Endothelial cell of umbilical vein (primary cell): ENCODE measurements around the gene PGLYRP4. TPM values are rescaled to one million over a fixed set of nuclear protein-coding genes. Genes with fewer than 3 reads are reported as not detected.

Experiments
- BruUV-seq: library from RNA; stranded (reverse); fragments of 400-500 nt; replicated peaks from 2 replicates; lab custom pipeline; 2021; lab: Mats Ljungman, UMichigan
- CTCF ChIA-PET: fragments of 300-600, 350-600 bp; sonication (Branson Sonifier 250); formaldehyde crosslinking; loops from one replicate; lab custom pipeline; 2021; ENCODE audit warnings: antibody characterized with exemption, inconsistent platforms; lab: Charles Lee
- POLR2A ChIA-PET: fragments of 300-600, 350-600 bp; sonication (Branson Sonifier 250); formaldehyde crosslinking; loops from one replicate; lab custom pipeline; 2021; ENCODE audit warnings: antibody characterized with exemption, inconsistent platforms; lab: Charles Lee
- DNase-seq: peaks from one replicate; pipeline ENCODE4 v3.0.0-alpha.2; 2011; ENCODE audit warnings: low read depth, low spot score
- FAIRE-seq: peaks from 2 replicates; lab custom pipeline; 2011; peaks lifted over from hg19 to GRCh38; lab: Jason Lieb, UNC
- H2AFZ ChIP-seq: 2 replicates; pipeline ENCODE4 v1.6.0; 2012; ENCODE audit warnings: low read depth, low read length, control low read depth, inconsistent platforms
- H3K27ac ChIP-seq: 2 replicates; pipeline ENCODE4 v1.5.1; 2011; ENCODE audit warnings: low read depth, mild to moderate bottlenecking, control low read depth, low read length, moderate library complexity; ENCODE audit not compliant: insufficient read depth
- H3K27me3 ChIP-seq, 2 experiments: 2 replicates each; pipeline versions ENCODE4 v1.6.0 to v1.6.1; 2011; ENCODE audit warnings: low read length in 2 of 2, mixed read lengths in 1 of 2; ENCODE audit not compliant: control insufficient read depth in 2 of 2, insufficient read depth in 2 of 2
- H3K36me3 ChIP-seq, 2 experiments: 2 replicates in 1 of 2; 3 replicates in 1 of 2; pipeline ENCODE4 v1.5.1; 2011; ENCODE audit warnings: low read length in 2 of 2, mild to moderate bottlenecking in 1 of 2, moderate library complexity in 1 of 2; ENCODE audit not compliant: control insufficient read depth in 2 of 2, insufficient read depth in 2 of 2; ENCODE audit errors: extremely low read depth in 1 of 2
- H3K4me1 ChIP-seq: 3 replicates; pipeline ENCODE4 v1.5.1; 2011; ENCODE audit warnings: mild to moderate bottlenecking, low read length; ENCODE audit not compliant: control insufficient read depth, insufficient read depth; ENCODE audit errors: extremely low read depth
- H3K4me2 ChIP-seq: 2 replicates; pipeline ENCODE4 v1.6.1; 2011; ENCODE audit warnings: low read length, control low read depth, mixed read lengths; ENCODE audit not compliant: insufficient read depth
- H3K4me3 ChIP-seq, 3 experiments: fragments of 200-600 bp in 1 of 3; sonication (generic), shearing (Covaris generic) in 1 of 3; replicated peaks in 1 of 3; 2 replicates each; pipeline ENCODE4 v1.5.1; 2011 to 2016; ENCODE audit warnings: control low read depth in 3 of 3, low read length in 3 of 3, mild to moderate bottlenecking in 2 of 3, inconsistent platforms in 1 of 3, low read depth in 1 of 3, moderate library complexity in 1 of 3; ENCODE audit not compliant: insufficient read depth in 1 of 3
- H3K79me2 ChIP-seq: 2 replicates; pipeline ENCODE4 v1.6.0; 2012; ENCODE audit warnings: low read length, inconsistent platforms; ENCODE audit not compliant: control insufficient read depth, insufficient read depth
- H3K9ac ChIP-seq: replicated peaks from 2 replicates; pipeline ENCODE3; 2011; ENCODE audit warnings: low read length, control low read depth; ENCODE audit not compliant: insufficient read depth; ENCODE audit errors: extremely low read depth
- H3K9me1 ChIP-seq: replicated peaks from 3 replicates; pipeline ENCODE4 v1.6.0; 2011; ENCODE audit warnings: mild to moderate bottlenecking, low read length; ENCODE audit not compliant: control insufficient read depth, insufficient read depth; ENCODE audit errors: extremely low read depth
- H3K9me3 ChIP-seq: replicated peaks from 2 replicates; pipeline ENCODE4 v1.5.1; 2012; ENCODE audit warnings: low read length, inconsistent platforms; ENCODE audit not compliant: control insufficient read depth, insufficient read depth
- H4K20me1 ChIP-seq: replicated peaks from 2 replicates; pipeline ENCODE3; 2011; ENCODE audit warnings: mild to moderate bottlenecking, low read length; ENCODE audit not compliant: control insufficient read depth, insufficient read depth; ENCODE audit errors: extremely low read depth
- EZH2 ChIP-seq: IDR thresholded peaks from 2 replicates; pipeline ENCODE4 v1.6.1; 2012; ENCODE audit warnings: borderline replicate concordance, low read depth, mild to moderate bottlenecking, moderate library complexity, low read length, inconsistent platforms; ENCODE audit not compliant: severe bottlenecking
- FOS ChIP-seq: IDR thresholded peaks from 2 replicates; pipeline ENCODE4 v1.6.1; 2011; ENCODE audit warnings: mild to moderate bottlenecking, low read length, moderate library complexity, borderline replicate concordance; ENCODE audit not compliant: insufficient read depth
- GATA2 ChIP-seq: IDR thresholded peaks from 2 replicates; pipeline ENCODE4 v1.7.0; 2011; ENCODE audit warnings: low read depth, mild to moderate bottlenecking, moderate library complexity, mixed read lengths, low read length; ENCODE audit not compliant: insufficient read length, insufficient read depth
- JUN ChIP-seq: IDR thresholded peaks from 2 replicates; pipeline ENCODE4 v1.6.1; 2011; ENCODE audit warnings: borderline replicate concordance, low read depth; ENCODE audit not compliant: insufficient read length, insufficient read depth
- MYC ChIP-seq: IDR thresholded peaks from one replicate; pipeline ENCODE4 v1.6.1; 2011; ENCODE audit warnings: mild to moderate bottlenecking, low read depth, low read length
- POLR2A ChIP-seq: IDR thresholded peaks from 2 replicates; pipeline ENCODE4 v1.6.1; 2012; ENCODE audit warnings: low read depth, mild to moderate bottlenecking, control low read depth, low read length
- POLR2AphosphoS5 ChIP-seq: IDR thresholded peaks from 2 replicates; pipeline ENCODE4 v1.6.1; 2012; ENCODE audit warnings: low read depth, mild to moderate bottlenecking, control low read depth, low read length, moderate library complexity; ENCODE audit not compliant: insufficient read depth
- dilution Hi-C: fragments of 300-500 bp; cut with MboI; formaldehyde crosslinking; loops from one replicate; pipeline ENCODE4 v1.15.0; 2019; ENCODE audit warnings: low sequenced_read_pairs; ENCODE audit not compliant: extremely low pct_ligation_motif_present
- intact Hi-C: fragments of 100-400 bp; cut with micrococcal nuclease; formaldehyde crosslinking; loops from one replicate; pipeline ENCODE4 v1.10.0; 2022
- polyA plus RNA-seq, 4 experiments: library from polyadenylated mRNA; depleted of rRNA in 3 of 4; stranded (reverse) in 3 of 4; unstranded in 1 of 4; fragments of >200 nt; gene quantifications; 2 replicates each; pipeline versions ENCODE4 v1.2.1 to v1.2.3, GENCODE V29; 2011 to 2012; ENCODE audit warnings: missing spikeins in 1 of 4
- total RNA-seq: library from RNA; stranded (reverse); gene quantifications from 2 replicates; pipeline ENCODE4 v1.2.3, GENCODE V29; 2021
- TF ChIP-seq, protein P1 (sequence below), 2 donors: IDR thresholded peaks; 1 replicate in 1 of 2; 2 replicates in 1 of 2; pipeline ENCODE4 v1.5.1; 2011; ENCODE audit warnings: low read length in 2 of 2, mild to moderate bottlenecking in 2 of 2, moderate library complexity in 2 of 2, control low read depth in 1 of 2, inconsistent platforms in 1 of 2, low read depth in 1 of 2; ENCODE audit not compliant: insufficient read depth in 1 of 2; ENCODE audit errors: extremely low read depth in 1 of 2
- TF ChIP-seq, protein P2 (sequence below): IDR thresholded peaks from 2 replicates; pipeline ENCODE4 v1.6.1; 2011; ENCODE audit not compliant: insufficient read depth, insufficient read length

PGLYRP4 gene
- total and polyA plus RNA-seq, 2 donors (not counting 3 experiments of a cell fraction or from before 2014, with no cell fraction given): not detected

DNA sequence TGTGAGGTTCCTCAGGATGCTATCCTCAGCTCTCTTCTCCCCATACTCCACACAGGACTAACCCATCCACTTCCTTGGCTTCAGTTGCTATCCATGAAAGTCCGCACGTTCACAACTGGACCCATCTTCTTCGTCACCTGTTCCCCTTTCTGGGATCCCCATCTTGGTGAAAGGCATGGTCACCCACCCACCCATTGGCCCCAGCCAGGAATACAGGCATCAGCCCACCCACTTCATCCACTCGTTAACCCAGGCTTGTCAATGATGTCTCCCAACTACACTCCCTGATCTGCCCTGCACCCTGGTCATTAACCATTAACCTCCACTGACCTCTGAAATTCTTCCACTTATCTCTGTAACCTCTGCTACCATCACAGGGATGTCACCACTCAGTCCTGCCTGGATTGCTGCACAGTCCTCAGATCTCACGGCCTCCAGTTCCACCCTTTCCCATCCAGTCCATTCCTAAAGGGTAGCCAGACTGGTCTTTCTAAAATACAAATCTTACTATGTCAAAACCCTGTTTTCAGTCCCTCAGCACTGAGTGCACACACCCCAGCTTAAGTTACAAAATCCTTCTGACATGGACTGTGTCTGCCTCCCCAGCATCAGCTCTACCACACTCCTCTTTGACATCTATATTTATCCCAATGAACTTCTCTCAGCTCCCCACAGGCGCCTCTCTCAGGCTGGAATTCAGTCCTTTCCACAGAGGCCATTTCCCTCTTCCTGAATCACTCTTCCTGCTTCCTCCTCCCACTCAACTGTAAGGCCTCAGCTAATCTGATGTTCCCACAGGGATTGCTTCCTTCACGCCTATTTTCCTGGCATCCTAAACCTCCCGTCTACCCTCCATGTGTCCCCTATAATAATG, 10.4 kb downstream of the PGLYRP4 start:
- intact Hi-C loops (no loop called here), dilution Hi-C loops (no loop called here)
- H3K9me1 ChIP-seq: no peaks in the 10 kb centered on the region
- H3K79me2 ChIP-seq: no peaks in the 10 kb centered on the region
- BruUV-seq: no TSS peak
- H4K20me1 ChIP-seq: no peaks in the 10 kb centered on the region
- H3K4me2 ChIP-seq: no peak overlapping the region
- ChIA-PET POLR2A (no interaction called here), CTCF (interaction anchor here (1.5 kb wide), 1 partner anchor 156 kb away, joined by 3 read pairs; no protein-coding TSS in a partner anchor)
- FAIRE-seq (no peak), DNase-seq (no peak)
- H3K27me3 ChIP-seq: no peaks in the 10 kb centered on the region
- H3K9ac ChIP-seq: no peak overlapping the region
- H2AFZ ChIP-seq: no peak overlapping the region
- H3K4me1 ChIP-seq: no peaks in the 10 kb centered on the region
- H3K36me3 ChIP-seq: no peaks in the 10 kb centered on the region
- H3K4me3 ChIP-seq: no peak overlapping the region
- TF ChIP-seq FOS (no peak), POLR2A (no peak), GATA2 (no peak), JUN (no peak), EZH2 (no peak), MYC (no peak), POLR2AphosphoS5 (no peak)
- TF ChIP-seq, protein P1, sequence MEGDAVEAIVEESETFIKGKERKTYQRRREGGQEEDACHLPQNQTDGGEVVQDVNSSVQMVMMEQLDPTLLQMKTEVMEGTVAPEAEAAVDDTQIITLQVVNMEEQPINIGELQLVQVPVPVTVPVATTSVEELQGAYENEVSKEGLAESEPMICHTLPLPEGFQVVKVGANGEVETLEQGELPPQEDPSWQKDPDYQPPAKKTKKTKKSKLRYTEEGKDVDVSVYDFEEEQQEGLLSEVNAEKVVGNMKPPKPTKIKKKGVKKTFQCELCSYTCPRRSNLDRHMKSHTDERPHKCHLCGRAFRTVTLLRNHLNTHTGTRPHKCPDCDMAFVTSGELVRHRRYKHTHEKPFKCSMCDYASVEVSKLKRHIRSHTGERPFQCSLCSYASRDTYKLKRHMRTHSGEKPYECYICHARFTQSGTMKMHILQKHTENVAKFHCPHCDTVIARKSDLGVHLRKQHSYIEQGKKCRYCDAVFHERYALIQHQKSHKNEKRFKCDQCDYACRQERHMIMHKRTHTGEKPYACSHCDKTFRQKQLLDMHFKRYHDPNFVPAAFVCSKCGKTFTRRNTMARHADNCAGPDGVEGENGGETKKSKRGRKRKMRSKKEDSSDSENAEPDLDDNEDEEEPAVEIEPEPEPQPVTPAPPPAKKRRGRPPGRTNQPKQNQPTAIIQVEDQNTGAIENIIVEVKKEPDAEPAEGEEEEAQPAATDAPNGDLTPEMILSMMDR (IDR thresholded peaks at IDR 0.05; ENCODE audit: extremely low read depth in 1 of 2, insufficient read depth in 1 of 2, low read depth in 1 of 2, low read length in 2 of 2): no peak
- TF ChIP-seq, protein P2, sequence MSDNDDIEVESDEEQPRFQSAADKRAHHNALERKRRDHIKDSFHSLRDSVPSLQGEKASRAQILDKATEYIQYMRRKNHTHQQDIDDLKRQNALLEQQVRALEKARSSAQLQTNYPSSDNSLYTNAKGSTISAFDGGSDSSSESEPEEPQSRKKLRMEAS: no peak
- H3K27ac ChIP-seq: no peak overlapping the region
- H3K9me3 ChIP-seq: no peaks in the 10 kb centered on the region
